ENCODE data around the gene DRG1.
"Not testable (repeated sequence)": the region's sequence is repeated elsewhere in the genome, so short reads cannot be mapped to it uniquely, and the experiment has no call there.

DRG1 gene

DNA sequence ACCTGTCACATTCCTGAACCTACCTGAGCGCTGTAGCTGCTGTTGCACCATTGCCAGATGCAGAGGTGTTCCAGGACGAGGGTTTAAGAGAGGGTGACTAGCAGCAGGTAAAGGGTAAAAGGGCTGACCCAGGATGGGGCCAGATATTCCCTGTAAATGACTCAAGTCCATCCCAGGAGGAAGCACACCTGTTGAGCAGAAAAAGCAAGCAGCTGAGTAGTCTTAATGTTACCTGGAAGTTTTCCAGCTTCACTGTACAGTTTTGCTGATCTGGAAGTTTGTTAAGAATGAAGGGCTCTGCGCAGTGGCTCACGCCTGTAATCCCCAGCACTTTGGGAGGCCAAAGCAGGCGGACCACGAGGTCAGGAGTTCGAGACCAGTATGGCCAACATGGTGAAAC, 41.3 kb downstream of the DRG1 start:
- DNase-seq (ENCODE audit: low read depth, low spot score): no peak

DNA sequence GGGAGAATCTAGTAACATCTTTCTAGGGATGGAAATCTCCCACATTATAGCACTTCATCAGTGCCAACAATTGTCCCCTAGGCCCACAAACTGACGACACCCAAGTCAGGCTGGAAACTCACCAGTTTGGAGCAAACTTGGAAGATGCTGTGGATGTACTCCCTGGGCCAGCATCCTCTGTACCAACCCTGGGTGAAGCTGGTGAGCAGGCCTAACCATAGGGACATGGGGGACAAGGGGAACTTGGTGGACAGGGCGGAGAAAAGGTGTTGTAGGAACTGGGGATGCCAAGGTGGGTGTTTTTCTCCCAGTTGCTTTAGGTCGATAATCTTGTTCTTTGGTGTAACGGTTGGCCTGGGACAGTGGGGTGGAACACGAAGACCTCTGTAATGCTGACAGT, 42.2 kb downstream of the DRG1 start:
- no peak overlapping the region for H3K4me3 ChIP-seq (ENCODE audit: low read length)
- DNase-seq (ENCODE audit: low read depth, low spot score): no peak

More for the DNA sequence above, 41.3 kb downstream of the DRG1 start:
- H3K4me3 ChIP-seq (ENCODE audit: low read length): no peak overlapping the region

DNA sequence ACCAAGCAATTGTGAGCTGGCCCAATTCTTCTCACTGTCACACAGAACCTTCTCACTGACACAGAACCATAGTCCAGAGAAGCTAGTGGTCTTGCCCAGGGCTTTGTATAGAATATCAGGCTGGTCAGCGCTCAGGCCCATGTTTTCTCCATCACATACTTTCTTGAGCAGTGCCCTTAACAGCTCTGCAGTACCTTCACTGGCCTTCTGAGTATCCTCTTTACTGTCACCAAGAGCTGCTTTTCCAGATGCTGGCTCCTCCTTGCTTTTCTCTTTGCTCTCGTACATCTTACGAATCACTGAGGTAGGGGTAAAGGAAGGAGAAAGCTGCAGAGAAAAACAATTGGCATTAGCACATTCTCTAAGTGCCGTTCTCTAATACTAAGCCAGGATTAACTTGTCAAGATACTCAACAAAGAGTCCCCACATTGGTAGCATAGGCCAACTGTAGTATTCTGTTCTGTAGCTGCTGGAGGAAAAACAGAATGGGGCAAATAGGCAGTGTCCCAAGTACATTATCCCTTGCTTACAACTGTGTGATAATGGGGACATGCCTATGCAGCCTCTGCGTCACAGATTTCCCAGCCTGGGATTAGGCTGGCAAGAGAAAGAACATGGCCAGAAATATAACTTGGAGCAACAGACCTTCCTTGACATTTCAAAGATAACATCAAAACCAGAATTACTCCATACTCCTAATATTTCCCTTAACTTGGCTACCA, 43.5 kb downstream of the DRG1 start:
- DNase-seq (ENCODE audit: low read depth, low spot score): no peak
- no peak overlapping the region for H3K4me3 ChIP-seq (ENCODE audit: low read length)

DNA sequence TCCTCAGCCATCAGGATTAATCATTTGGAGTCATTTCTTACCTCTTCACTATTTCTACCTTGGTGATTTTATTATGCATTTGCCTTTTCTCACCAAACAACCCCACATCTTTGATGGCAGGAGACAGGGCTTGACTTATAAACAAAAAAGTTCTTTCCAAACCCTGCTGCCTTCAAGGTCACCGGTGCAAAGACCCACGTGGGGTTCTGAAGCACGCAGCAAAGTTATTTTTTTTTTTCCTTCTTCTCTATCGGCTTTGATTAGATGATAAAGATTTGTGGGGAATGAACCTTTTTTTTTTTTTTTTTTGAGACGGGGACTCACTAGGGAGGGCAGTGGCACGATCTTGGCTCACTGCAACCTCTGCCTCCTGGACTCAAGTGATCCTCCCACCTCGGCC, 44.1 kb downstream of the DRG1 start:
- DNase-seq (ENCODE audit: low read depth, low spot score): no peak
- H3K4me3 ChIP-seq (ENCODE audit: low read length): no peak overlapping the region

DNA sequence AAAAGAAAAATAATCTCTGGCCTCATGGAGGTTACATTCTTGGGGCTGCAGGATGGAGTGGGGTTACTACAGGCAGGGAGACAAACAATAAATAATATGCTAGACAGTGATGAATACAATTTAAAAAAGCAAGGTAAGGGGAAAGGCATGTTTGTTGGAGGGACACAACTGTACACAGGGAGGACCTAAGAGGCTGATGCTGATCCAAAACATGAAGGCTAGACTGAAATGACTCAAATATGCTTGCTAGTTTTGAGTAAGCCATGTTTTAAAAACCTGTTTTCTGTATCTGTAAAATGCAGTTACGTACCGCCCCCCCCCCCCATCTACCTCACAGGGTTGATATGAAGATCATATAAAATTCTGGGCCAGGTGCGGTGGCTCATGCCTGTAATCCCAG, 46.2 kb downstream of the DRG1 start:
- no peak overlapping the region for H3K4me3 ChIP-seq (ENCODE audit: low read length)
- no peak for DNase-seq (ENCODE audit: low read depth, low spot score)

DNA sequence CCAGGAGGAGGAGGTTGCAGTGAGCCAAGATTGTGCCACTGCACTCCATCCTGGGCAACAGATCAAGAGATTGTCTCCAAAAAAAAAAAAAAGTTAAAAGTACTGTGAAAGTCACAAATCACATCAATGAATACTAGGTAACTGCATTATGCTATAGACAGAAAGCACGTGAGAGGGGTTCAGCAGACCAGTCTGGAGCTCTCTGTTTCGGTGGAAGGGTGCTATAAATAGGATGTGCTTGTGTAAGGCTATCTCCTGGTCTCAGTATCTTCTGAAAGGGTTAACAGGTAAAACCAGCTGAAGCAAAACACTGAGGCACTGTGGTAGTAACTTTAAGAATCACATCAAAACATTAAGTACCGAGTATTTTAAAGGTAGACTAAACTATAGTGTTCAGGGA, 46.8 kb downstream of the DRG1 start:
- H3K4me3 ChIP-seq (ENCODE audit: low read length): no peak overlapping the region
- no peak for DNase-seq (ENCODE audit: low read depth, low spot score)

DNA sequence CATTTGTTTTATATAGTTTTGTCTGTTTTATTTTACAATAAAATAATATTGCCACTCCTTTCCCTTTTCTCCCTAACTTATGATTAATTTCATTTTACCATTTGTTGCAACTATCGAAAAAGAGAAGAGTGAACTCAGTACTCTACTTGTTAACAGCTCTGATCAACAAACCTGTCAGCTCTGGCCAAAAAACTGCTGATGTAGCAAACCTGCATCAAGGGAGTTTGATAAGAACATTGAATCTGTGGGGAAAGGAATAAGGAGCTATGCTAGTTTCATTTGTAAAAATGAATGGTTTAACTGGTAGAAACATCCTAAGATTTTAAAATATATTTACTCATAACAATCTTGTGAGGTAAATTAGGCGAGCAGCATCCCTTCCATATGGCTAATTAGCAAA, 47.4 kb downstream of the DRG1 start:
- no peak overlapping the region for H3K4me3 ChIP-seq (ENCODE audit: low read length)
- DNase-seq (ENCODE audit: low read depth, low spot score): no peak

DNA sequence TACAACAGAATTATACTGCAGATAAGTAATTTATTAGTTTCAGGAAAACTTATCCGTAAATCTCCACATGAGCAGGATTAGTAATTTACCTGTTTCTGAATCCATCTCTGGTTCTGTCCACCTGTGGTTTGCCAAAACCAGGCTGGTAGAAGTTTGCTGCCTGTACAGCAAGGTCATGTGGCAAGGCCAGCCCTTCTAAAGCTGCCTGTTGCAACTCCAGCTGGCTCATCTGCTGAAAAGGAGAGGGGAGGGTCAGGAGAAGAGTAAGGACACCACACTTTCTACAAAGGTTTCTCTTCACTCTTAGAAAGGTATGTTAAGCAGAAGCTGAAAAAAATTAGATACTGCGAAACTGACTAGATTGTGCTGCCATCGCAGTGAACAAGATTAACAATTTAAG, 47.9 kb downstream of the DRG1 start:
- no peak for DNase-seq (ENCODE audit: low read depth, low spot score)
- H3K4me3 ChIP-seq (ENCODE audit: low read length): no peak overlapping the region

DNA sequence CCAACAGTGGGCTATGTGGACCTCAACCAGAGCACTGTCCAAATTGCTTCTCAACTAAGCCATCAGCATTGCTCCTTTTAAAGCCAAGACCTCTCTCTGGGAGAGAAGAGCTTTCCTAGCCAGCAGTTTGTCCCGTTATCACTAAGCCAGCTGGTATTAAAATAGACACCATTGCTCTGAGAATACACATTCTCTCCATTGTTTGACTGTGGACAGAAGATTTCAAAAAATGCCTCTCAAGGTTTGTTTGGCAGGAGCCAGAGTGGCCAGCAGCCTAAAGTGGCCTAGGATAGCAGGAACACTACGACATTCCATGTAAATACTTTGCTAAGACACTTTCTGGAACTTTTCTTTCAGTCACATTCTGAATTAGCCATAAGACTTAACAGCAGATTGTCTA, 49.0 kb downstream of the DRG1 start:
- no peak for DNase-seq (ENCODE audit: low read depth, low spot score)

DNA sequence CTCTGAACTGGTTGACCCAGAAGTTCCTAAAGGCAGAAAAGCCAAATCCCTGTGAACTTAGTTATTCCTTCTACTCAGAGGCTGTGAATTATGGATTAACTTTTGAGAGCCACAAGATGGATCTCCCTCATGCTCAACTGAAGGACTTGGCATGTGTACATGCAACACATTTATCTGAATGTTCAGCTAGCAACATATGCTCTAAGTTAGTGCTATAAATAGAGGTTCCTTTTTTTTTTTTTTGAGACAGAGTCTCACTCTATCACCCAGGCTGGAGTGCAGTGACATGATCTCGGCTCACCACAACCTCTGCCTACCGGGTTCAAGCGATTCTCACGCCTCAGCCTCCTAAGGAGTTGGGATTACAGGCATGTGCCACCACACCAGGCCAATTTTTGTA, 50.1 kb downstream of the DRG1 start:
- no peak overlapping the region for H3K4me3 ChIP-seq (ENCODE audit: low read length)
- no peak for DNase-seq (ENCODE audit: low read depth, low spot score)

More for the DNA sequence above, 49.0 kb downstream of the DRG1 start:
- H3K4me3 ChIP-seq (ENCODE audit: low read length): no peak overlapping the region

DNA sequence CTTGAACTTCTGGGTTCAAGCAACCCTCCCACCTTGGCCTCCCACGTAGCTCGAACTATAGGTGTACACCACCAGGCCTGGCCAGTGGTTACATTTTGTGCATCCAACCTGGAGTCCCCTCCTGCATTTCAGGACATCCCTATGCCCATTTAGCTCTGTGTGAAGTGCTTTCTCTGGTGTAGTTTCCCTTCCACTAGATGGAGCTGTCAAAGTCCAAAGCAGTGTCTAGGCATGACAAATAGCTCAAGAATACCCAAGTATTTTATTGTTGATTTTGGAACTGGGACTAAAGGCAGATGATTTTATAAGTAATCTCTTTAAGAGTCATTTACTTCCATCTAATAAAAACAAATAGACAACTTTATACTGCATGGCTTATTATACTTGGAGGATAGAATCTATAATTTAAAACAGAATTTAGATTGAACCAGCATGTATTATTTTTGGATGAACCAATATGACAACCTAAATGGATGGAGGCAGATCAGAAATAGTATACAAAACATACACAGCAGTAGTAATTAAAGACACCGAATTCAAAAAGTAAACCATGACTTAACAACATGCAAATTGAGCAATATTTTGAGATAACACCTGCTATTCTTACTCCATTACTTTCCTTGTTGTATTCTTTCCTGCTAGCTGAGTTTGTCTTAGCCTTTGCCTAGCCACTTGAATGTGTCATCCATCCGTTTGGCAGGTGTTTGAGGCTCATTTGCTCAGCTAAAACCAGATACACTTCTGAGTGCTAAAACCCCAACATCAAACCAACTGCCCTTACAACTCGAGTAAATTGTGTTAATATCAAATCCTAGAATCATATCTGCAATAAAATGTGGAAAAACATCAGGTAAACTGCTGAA, 52.5 kb downstream of the DRG1 start:
- no peak overlapping the region for H3K4me3 ChIP-seq (ENCODE audit: low read length)
- peak; percentile 30 for DNase-seq (ENCODE audit: low read depth, low spot score)

DNA sequence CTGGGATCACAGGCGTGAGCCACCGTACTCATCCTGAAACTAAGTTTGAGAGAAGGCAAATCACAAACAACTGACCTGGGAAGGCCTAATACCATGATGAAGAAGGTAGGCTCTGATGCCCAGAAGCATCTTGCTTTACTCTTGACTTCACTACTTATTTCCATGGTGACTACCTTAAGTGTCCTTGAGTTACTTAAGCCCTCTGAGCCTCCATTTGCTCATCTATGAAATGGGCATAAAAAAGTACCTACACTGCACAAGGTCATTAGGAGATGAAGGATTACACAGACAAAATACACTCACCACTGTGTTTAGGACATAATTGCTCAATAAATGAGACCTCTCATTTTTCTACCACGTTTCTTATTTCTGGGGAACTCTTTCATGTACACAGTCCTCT, 62.3 kb downstream of the DRG1 start:
- DNase-seq (ENCODE audit: low read depth, low spot score): no peak
- H3K4me3 ChIP-seq (ENCODE audit: low read length): no peak overlapping the region

DNA sequence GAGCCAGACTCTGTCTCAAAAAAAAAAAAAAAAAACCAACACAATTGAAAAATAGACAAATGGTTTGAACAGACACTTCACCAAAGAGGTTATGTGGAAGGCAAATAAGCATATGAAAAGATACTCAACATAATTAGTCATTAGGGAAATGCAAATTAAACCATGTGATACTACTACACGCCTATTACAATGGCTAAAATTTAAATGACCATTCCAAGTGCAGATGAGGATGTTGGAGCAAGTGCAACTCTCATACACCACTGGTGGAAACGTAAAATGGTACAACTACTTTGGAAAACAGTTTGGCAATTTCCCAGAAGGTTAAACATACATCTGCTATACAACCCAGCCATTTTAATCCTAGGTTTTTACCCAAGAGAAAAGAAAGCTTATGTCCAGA, 65.9 kb downstream of the DRG1 start:
- H3K4me3 ChIP-seq (ENCODE audit: low read length): no peak overlapping the region
- DNase-seq (ENCODE audit: low read depth, low spot score): no peak

DNA sequence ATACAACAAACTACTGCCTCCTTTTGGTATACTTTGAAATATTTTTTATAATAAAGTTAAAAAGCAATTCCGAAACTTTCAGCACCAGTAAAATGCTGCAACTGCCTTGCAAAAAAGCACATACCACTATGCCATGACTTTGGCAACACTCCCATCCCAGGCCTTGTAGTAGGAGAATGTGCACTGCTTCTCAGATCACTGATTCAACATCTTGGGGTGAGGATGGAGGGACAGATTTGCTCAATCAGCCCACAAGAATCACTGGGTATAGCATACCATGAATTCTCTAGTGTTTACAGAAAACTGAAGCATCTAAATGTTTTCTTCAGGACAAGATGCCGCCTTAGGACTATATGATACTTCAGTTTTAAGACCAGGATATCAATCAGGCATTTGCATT, 75.3 kb downstream of the DRG1 start:
- no peak for DNase-seq (ENCODE audit: low read depth, low spot score)
- H3K4me3 ChIP-seq (ENCODE audit: low read length): no peak overlapping the region

DNA sequence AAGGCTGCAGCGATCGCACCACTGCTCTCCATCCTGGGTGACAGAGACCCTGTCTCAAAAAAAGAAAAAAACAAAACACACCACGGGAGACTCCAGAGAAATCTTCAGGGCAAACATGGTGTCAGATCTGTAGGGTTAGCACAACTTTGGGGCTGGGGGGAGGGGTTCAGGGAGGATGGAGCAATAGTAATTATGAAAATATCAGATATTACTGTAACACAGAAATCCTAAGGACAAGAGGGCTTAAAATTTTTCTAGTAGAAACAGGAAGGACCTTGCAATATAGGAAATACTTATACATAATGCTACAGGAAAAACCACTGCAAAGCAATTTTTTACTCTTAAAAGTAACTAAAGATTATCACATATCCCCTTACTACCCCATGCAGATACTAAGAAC, 76.4 kb downstream of the DRG1 start:
- H3K4me3 ChIP-seq (ENCODE audit: low read length): no peak overlapping the region
- no peak for DNase-seq (ENCODE audit: low read depth, low spot score)

DNA sequence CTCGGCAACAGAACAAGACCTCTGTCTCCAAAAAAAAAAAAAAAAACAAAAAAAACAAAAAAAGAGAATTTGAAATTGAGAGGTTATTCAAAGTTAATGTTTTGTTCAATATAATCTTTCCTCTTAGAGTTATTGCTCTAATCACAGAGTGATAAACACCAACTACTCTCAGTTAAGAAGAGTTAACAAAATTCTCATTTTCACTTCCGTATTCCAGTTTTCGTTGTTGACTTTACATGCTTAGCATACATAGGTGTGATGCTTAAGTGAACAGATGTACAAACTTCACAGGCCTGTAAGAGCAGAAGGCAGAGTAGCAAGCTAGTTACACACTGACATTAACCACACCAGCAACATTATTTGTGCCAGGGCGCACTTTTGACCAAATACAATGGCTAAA, 77.9 kb downstream of the DRG1 start:
- DNase-seq (ENCODE audit: low read depth, low spot score): no peak

DNA sequence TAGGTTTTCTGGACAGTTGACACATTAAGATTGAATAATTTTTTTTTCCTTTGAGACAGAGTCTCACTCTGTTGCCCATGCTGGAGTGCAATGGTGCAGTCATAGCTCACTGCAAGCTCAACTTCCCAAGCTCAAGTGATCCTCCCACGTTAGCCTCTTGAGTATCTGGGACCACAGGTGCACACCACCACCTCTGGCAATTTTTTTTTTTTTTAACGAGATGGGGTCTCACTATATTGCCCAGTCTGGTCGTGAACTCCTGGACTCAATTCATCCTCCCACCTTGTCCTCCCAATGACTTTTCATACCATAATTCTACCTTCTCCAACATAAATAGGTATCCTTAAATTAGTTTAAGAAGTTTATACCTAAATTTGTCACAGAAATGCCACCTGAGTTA, 81.7 kb downstream of the DRG1 start:
- DNase-seq (ENCODE audit: low read depth, low spot score): no peak
- H3K4me3 ChIP-seq (ENCODE audit: low read length): no peak overlapping the region

More for the DNA sequence above, 77.9 kb downstream of the DRG1 start:
- no peak overlapping the region for H3K4me3 ChIP-seq (ENCODE audit: low read length)

DNA sequence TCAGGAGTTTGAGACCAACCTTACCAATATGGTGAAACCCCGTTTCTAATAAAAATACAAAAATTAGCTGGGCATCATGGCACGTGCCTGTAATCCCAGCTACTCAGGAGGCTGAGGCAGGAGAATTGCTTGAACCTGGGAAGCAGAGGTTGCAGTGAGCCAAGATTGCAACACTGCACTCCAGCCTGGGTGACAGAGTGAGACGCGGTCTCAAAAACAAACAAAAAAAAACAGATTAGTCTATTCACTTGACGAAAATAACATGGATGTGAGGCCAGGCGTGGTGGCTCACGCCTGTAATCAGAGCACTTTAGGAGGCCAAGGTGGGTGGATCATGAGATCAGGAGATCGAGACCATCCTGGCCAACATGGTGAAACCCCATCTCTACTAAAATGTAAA, 83.1 kb downstream of the DRG1 start:
- H3K4me3 ChIP-seq (ENCODE audit: low read length); DNase-seq (ENCODE audit: low read depth, low spot score): not testable (repeated sequence)

Data from Jurkat, Clone E6-1 (cell line).